ENCODE results near the gene EVX2.

EVX2 gene

DNA sequence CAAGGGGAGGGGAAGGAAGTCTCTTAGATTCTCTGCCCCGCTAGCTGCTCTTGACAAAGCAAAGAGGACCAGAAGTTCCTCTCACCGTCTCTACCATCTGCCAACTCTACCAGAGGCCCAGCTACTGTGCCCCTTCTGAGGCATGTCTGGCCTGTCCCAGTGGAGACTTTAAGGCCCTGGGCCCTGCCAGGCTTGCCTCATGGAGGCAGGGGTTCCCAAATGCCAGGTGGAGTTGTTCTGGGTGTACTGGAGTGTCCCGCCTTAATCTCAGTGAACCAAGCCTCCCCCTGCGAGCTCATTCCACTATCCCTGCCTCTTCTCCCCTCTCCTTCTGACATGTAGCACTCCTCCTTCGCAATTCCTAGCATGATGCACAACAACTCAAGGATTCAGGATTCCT, 18.1 kb upstream of the EVX2 start:
- ChIA-PET CTCF (interaction anchor here (1.3 to 1.6 kb wide), 2 partner anchors 25 to 551 kb away, joined by 4 to 6 read pairs; no protein-coding TSS in a partner anchor), POLR2A (no interaction called here)

More for the DNA sequence above, 18.1 kb upstream of the EVX2 start:
- H3K4me3 ChIP-seq (ENCODE audit: low read depth, low read length): no peak overlapping the region
- peaks cover 9% of the 10 kb centered on the region for H3K4me1 ChIP-seq (ENCODE audit: control insufficient read depth, insufficient read depth, low read length)
- no peaks in the 10 kb centered on the region for H3K36me3 ChIP-seq (ENCODE audit: control insufficient read depth in 2 of 2, insufficient read depth in 1 of 2, low read length in 2 of 2)
- H3K27ac ChIP-seq (ENCODE audit: extremely low read depth, low read depth, low read length): peak overlapping the region; percentile 13; the same call in 1 of the 2 replicates
- TF ChIP-seq ZSCAN16 (tag by site-specific recombination; IDR thresholded peaks at IDR 0.05) (0 out of 2 replicates have a peak, but pooled peaks have one; percentile 35), HOXD13 (CRISPR knock-in tag; IDR thresholded peaks at IDR 0.05; ENCODE audit: borderline replicate concordance) (no peak), ZBTB20 (tag by site-specific recombination; IDR thresholded peaks at IDR 0.05) (no peak), MEIS1 (CRISPR knock-in tag; IDR thresholded peaks at IDR 0.05; ENCODE audit: borderline replicate concordance) (no peak), ZNF664 (tag by site-specific recombination; IDR thresholded peaks at IDR 0.05) (no peak), ZNF2 (tag by site-specific recombination; IDR thresholded peaks at IDR 0.05) (no peak), ZNF585B (tag by site-specific recombination; IDR thresholded peaks at IDR 0.05) (no peak), ZNF514 (tag by site-specific recombination; IDR thresholded peaks at IDR 0.05) (no peak), ZNF202 (tag by site-specific recombination; IDR thresholded peaks at IDR 0.05; ENCODE audit: borderline replicate concordance) (no peak)
- TF ChIP-seq, protein P1, sequence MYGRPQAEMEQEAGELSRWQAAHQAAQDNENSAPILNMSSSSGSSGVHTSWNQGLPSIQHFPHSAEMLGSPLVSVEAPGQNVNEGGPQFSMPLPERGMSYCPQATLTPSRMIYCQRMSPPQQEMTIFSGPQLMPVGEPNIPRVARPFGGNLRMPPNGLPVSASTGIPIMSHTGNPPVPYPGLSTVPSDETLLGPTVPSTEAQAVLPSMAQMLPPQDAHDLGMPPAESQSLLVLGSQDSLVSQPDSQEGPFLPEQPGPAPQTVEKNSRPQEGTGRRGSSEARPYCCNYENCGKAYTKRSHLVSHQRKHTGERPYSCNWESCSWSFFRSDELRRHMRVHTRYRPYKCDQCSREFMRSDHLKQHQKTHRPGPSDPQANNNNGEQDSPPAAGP (tag by site-specific recombination; IDR thresholded peaks at IDR 0.05): no peak
- TF ChIP-seq, protein P2, sequence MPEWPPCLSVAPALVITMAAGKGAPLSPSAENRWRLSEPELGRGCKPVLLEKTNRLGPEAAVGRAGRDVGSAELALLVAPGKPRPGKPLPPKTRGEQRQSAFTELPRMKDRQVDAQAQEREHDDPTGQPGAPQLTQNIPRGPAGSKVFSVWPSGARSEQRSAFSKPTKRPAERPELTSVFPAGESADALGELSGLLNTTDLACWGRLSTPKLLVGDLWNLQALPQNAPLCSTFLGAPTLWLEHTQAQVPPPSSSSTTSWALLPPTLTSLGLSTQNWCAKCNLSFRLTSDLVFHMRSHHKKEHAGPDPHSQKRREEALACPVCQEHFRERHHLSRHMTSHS (tag by site-specific recombination; IDR thresholded peaks at IDR 0.05): no peak
- TF ChIP-seq, protein P3, sequence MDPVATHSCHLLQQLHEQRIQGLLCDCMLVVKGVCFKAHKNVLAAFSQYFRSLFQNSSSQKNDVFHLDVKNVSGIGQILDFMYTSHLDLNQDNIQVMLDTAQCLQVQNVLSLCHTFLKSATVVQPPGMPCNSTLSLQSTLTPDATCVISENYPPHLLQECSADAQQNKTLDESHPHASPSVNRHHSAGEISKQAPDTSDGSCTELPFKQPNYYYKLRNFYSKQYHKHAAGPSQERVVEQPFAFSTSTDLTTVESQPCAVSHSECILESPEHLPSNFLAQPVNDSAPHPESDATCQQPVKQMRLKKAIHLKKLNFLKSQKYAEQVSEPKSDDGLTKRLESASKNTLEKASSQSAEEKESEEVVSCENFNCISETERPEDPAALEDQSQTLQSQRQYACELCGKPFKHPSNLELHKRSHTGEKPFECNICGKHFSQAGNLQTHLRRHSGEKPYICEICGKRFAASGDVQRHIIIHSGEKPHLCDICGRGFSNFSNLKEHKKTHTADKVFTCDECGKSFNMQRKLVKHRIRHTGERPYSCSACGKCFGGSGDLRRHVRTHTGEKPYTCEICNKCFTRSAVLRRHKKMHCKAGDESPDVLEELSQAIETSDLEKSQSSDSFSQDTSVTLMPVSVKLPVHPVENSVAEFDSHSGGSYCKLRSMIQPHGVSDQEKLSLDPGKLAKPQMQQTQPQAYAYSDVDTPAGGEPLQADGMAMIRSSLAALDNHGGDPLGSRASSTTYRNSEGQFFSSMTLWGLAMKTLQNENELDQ (tag by site-specific recombination; IDR thresholded peaks at IDR 0.05; ENCODE audit: low read depth): no peak
- TF ChIP-seq, protein P4, sequence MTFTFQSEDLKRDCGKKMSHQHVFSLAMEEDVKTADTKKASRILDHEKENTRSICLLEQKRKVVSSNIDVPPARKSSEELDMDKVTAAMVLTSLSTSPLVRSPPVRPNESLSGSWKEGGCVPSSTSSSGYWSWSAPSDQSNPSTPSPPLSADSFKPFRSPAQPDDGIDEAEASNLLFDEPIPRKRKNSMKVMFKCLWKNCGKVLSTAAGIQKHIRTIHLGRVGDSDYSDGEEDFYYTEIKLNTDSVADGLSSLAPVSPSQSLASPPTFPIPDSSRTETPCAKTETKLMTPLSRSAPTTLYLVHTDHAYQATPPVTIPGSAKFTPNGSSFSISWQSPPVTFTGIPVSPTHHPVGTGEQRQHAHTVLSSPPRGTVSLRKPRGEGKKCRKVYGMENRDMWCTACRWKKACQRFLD (tag by site-specific recombination; IDR thresholded peaks at IDR 0.05): no peak
- TF ChIP-seq, protein P5, sequence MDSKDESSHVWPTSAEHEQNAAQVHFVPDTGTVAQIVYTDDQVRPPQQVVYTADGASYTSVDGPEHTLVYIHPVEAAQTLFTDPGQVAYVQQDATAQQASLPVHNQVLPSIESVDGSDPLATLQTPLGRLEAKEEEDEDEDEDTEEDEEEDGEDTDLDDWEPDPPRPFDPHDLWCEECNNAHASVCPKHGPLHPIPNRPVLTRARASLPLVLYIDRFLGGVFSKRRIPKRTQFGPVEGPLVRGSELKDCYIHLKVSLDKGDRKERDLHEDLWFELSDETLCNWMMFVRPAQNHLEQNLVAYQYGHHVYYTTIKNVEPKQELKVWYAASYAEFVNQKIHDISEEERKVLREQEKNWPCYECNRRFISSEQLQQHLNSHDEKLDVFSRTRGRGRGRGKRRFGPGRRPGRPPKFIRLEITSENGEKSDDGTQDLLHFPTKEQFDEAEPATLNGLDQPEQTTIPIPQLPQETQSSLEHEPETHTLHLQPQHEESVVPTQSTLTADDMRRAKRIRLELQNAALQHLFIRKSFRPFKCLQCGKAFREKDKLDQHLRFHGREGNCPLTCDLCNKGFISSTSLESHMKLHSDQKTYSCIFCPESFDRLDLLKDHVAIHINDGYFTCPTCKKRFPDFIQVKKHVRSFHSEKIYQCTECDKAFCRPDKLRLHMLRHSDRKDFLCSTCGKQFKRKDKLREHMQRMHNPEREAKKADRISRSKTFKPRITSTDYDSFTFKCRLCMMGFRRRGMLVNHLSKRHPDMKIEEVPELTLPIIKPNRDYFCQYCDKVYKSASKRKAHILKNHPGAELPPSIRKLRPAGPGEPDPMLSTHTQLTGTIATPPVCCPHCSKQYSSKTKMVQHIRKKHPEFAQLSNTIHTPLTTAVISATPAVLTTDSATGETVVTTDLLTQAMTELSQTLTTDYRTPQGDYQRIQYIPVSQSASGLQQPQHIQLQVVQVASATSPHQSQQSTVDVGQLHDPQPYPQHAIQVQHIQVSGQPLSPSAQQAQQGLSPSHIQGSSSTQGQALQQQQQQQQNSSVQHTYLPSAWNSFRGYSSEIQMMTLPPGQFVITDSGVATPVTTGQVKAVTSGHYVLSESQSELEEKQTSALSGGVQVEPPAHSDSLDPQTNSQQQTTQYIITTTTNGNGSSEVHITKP (tag by site-specific recombination; IDR thresholded peaks at IDR 0.05): peak; percentile 69
- TF ChIP-seq, protein P6, sequence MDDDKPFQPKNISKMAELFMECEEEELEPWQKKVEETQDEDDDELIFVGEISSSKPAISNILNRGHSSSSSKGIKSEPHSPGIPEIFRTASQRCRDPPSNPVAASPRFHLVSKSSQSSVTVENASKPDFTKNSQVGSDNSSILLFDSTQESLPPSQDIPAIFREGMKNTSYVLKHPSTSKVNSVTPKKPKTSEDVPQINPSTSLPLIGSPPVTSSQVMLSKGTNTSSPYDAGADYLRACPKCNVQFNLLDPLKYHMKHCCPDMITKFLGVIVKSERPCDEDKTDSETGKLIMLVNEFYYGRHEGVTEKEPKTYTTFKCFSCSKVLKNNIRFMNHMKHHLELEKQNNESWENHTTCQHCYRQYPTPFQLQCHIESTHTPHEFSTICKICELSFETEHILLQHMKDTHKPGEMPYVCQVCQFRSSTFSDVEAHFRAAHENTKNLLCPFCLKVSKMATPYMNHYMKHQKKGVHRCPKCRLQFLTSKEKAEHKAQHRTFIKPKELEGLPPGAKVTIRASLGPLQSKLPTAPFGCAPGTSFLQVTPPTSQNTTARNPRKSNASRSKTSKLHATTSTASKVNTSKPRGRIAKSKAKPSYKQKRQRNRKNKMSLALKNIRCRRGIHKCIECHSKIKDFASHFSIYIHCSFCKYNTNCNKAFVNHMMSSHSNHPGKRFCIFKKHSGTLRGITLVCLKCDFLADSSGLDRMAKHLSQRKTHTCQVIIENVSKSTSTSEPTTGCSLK (tag by site-specific recombination; IDR thresholded peaks at IDR 0.05): no peak
- H3K9me3 ChIP-seq (ENCODE audit: control insufficient read depth, insufficient read depth, low read depth, low read length): no peaks in the 10 kb centered on the region
